ENCODE measurements around the gene EIF1AY.
"Not testable (repeated sequence)": the region's sequence is repeated elsewhere in the genome, so short reads cannot be mapped to it uniquely, and the experiment has no call there.

The EIF1AY gene

GRCh38 chrY:20575531-20576121 is at the start of gene EIF1AY:
EIF1AY (plus strand) TSS chrY:20575776; CDS start chrY:20575872, 96 bp downstream.
- peak; percentile 98 for DNase-seq (ENCODE audit: low spot score)

GRCh38 chrY:20528435-20528834 is 47.1 kb upstream of the EIF1AY start:
- DNase-seq (ENCODE audit: low spot score), result no peak

GRCh38 chrY:20538186-20538585 is 37.4 kb upstream of the EIF1AY start:
- DNase-seq (ENCODE audit: low spot score), result no peak

- DNase-seq (ENCODE audit: low spot score), result no peak
These were observed 36.6 kb upstream of the EIF1AY start for GRCh38 chrY:20538933-20539332.

- no peak for DNase-seq (ENCODE audit: low spot score)
These were observed 31.1 kb upstream of the EIF1AY start for GRCh38 chrY:20544451-20544960.

- no peak for DNase-seq (ENCODE audit: low spot score)
These were observed 29.5 kb upstream of the EIF1AY start for GRCh38 chrY:20546071-20546470.

GRCh38 chrY:20549289-20549688 is 26.3 kb upstream of the EIF1AY start:
- no peak for DNase-seq (ENCODE audit: low spot score)

- DNase-seq (ENCODE audit: low spot score), result no peak
These were observed 23.7 kb upstream of the EIF1AY start for GRCh38 chrY:20551840-20552239.

GRCh38 chrY:20552764-20553323 is 22.7 kb upstream of the EIF1AY start:
- DNase-seq (ENCODE audit: low spot score), result not testable (repeated sequence)

- no peak for DNase-seq (ENCODE audit: low spot score)
These were observed 19.8 kb upstream of the EIF1AY start for GRCh38 chrY:20555820-20556219.

GRCh38 chrY:20558677-20559076 is 16.9 kb upstream of the EIF1AY start:
- DNase-seq (ENCODE audit: low spot score), result peak; percentile 18

- no peak for DNase-seq (ENCODE audit: low spot score)
These were observed 15.6 kb upstream of the EIF1AY start for GRCh38 chrY:20559873-20560512.

GRCh38 chrY:20571306-20571705 is 4.3 kb upstream of the EIF1AY start:
- no peak for DNase-seq (ENCODE audit: low spot score)

- peak; percentile 4 for DNase-seq (ENCODE audit: low spot score)
These were observed 930 bp downstream of the EIF1AY start for GRCh38 chrY:20576506-20576905.

GRCh38 chrY:20578206-20578605 is 2.6 kb downstream of the EIF1AY start:
- no peak for DNase-seq (ENCODE audit: low spot score)

GRCh38 chrY:20581687-20582086 is 6.1 kb downstream of the EIF1AY start:
- DNase-seq (ENCODE audit: low spot score), result no peak

GRCh38 chrY:20586161-20586560 is 10.6 kb downstream of the EIF1AY start:
- DNase-seq (ENCODE audit: low spot score), result no peak
